HG03342 (cell line): ENCODE data around the gene LRRN2.

Experiments used
- ATAC-seq: cut with Tn5 transposase; IDR thresholded peaks from one replicate; pipeline ENCODE4 v1.9.1; 2021; ENCODE audit warnings: mild to moderate bottlenecking, moderate library complexity; ENCODE audit not compliant: unreplicated experiment

The LRRN2 gene

DNA sequence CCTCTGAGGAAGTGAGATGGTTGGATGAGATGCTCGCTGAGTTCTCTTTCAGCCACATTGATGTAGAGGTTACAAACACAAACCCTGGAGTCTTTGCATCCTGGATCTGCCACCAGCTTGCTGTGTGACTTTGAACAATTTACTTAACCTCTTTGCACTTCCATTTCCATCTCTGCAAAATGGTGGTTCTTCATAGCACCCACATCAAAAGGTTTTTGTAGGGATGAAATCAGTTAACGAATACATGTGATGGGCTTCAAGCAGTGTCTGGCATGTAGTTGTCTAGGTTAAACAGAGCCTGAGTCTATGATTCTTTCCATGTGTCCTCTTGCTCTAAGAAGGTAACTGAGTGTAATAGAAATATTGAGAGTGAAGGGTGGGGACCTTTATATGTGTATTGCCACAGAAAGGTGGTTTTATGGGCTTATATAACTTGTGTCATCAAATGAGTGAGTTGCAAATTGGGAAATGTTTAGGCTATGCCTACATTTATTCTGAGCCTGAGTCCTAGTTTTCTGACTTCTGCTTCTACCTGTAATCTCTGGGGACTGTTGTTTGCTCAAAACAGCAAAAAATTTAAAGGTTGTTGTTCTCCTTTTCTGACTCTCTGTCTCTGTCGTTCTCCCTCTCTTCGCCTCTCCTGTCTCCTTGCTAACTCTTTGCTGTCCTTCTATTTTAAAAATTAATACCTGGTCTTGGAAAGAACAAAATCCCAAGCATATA is 27.3 kb upstream of the LRRN2 start:
- ATAC-seq: no peak

DNA sequence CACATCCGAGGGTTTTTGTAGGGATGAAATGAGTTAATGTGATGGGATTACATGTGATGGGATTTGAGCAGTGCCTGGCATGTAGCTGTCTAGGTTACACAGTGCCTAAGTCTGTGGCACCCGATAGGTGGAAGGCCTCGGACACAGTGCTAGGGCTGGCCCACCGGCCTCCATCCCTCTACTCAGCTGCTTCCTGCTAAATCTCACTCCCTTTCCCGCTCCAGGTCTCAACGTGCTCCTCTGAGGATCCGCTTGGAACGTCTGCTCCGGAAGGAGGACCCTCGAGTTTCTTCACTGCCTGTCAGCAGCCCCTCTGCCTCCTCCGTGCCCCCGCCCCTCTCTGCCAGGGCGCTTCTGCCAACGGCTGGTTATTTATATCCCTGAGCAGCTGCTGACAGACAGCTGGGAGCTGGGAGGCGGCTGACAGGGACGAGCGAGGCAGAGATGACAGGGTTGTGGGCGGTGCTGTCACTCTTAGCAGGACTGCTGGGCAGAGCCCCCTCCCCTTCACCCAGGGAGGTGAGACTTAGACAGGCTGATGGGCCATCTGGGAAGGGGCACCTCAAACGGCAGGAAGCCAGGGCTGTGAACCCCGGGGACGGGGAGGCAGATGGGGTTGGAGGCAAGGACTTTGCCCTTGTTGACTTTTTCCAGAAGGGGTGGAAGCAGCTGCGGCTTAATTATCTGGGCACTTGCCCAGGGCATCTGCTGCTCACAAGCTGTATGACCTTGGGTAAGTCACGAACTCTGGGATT is 26.6 kb upstream of the LRRN2 start:
- no peak for ATAC-seq

DNA sequence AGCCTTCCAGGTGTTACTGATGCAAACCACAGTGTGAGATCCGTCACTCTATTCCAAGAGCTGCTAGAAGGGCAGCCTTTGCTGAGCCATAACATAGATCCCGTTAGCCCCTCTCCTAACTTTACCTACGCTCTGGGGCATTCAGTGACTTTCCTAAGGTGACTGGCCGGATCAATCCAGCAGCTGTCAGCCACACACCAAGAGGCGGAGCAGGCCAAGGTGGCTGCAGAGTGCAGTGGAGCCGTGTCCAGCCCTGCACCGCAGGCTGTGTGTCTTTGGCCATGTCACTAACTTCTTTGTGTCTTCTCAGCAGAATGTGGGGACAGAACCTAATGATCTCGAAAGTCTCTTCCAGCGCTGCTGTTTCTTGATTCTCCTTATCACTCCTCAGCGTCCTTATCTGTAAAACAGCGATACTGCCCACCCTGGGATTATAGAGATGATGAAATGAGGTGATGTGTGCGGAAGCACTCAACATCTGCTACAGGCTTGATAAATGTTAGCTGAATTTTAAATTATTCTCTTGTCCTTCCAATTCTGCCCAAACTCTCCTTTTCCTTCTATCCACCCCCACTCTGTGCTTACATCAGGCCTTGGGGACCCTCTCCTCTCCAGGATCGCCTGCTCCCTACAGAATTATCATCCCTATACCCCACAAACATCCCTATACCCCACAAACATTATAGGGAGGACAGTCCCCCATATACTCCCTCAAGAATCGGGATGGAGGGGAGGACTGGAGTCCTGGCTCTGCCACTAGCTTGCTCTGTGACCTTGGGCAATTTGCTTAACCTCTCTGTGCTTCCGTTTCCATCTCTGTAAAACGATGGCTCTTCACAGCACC is 25.8 kb upstream of the LRRN2 start:
- no peak for ATAC-seq

DNA sequence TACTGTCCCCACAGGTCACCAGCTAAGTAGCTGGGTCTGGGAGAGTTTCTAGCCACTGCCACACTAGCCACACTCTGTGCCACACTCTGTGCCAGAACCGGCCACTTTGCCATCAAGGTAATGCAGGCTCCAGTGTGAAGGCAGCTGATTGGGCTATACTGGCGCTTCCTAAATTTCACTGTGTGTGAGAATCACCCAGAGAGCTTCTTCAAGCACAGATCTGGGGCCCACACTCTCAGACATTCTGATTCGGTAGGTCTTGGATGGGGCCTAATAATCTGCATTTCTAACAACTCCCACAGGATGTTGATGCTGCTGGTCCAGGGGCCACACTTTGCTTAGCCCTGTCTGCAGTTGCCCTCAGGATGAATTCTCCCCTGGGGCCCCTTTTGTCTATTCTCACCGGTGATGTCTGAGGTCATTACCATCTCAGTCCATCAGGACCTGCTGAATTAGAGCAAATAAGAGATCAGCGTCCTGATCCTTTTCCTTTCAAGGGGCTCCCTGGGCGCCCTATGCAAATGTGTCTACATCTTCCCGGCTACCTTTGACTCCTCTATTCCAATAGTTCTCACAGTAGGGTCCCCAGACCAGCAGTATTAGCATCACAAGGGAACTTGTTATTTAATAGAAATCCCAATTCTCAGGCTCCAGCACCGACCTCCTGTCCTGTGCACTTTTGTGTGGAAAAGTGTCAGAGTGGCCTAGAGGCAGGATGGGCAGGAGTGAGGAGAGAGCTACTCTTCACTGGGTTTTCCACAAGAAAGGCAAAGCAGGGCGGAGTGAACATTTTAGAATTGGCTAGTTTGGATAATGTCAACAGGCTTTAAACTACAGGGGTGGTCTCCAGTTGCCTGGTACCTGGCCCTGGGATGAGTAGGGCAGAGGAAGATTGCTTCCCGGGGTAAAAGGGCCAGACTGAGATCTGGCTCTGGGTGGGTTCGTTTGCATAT is 24.7 kb upstream of the LRRN2 start:
- ATAC-seq: no peak

DNA sequence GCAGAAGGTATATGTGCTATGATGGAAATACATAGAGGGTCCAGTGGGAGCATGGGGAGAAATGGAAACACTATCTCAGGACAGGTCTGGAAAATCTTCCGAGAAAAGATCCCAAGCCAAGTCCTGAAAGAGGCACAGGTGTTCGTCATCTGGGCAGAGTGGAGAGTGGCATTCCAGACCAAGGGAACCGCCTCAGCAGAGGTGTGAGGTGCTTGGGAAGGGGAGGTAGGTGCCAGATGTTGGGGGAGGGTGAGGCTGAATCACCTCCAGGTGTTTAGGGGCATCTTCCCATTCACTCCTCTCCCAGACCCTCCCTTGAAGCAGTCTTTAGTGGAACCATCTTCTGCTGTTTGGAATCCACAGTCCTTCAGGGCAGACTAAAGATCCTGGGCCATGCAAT is 23.5 kb upstream of the LRRN2 start:
- ATAC-seq: no peak

DNA sequence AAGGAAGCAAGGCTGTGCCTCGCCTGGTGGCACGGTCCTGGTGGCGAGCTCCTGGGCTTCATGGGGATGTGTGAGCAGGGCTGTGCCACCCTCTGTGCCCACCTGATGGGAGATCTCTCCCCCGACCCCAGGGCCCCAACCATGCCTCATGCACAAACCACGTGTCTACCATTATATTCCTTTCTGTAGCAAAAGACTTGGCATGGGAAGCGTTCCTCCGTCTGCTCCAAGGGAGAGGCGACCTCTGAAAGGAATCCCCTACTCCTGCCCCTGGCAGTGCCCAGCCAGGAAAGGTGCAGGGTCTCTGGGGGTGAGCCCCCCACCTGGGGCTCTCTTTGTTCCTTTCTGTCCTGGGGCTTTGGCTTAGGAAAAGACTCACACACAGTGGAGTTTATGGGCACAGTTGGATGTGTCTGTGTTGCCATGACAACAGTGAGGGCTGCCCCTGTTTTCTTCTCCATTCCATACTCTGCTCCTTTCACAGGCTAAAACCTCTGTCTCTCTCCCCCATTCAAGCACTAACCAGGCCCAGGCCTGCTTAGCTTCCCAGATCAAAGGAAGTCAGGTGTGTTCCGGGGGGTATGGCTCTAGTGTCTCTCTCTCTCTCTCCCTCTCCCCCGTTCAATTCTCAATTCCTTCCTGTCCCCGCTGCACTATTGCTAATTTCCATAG is 21.4 kb upstream of the LRRN2 start:
- no peak for ATAC-seq

DNA sequence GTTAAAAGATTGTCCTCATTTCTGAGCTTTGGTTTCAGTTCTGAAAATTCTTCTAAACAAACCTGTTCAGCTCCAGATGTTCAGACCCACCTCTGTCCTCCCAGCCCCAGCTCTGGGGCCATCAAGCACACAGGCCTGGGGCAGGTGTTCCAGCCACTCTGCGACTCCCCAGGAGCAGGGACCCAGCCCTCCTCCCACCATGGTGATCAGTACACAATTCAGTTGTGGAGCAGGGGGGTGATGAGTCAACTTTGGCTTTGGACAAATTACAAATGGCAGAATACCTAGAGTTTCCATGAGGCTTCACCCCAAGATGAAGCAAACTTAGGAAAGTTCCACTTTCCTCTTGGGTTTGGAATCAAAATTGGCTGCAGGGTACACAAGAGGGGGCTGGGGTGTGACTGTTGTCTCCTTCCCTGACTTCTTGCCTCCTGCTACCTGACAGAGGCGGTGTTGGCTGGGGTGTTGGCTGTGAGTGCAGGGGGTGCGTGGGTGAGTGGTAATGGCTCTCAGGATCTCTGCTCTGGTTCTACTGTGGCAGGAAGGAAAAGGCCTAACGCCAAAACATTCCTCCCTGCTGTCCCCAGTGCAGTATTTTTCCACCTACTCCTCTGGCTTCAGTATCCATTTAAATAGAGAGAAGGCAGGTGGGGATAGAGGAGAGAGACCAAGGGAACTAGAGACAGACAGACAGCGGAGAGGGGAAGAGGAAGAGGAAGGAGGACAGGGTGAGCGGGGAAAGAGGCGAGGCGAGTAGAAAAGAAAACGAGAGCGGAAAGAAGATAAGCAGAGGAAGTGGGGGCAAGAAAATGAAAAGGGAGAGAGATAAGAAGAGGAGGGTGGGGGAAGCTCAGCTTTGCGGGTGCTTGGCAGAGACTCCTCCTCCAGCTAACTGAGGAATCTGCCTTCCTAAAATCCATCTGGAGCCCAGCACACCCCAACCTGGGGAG is 20.6 kb upstream of the LRRN2 start:
- ATAC-seq: no peak

DNA sequence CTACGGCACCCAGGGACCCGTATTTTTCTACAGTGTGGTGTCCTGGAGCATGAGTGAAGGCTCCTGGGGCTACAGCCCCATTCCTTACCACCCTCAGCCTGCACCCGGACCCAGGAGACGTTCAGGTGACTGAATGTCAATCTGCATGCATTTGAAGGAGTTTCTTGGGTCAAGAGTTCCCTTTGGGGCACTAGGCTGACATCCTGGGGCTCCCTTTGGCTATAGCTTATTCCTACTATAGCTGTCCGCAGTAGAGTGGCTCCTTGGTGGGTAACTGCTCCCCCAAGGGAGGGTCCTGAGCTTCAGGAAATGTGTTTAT is 19.9 kb upstream of the LRRN2 start:
- no peak for ATAC-seq

DNA sequence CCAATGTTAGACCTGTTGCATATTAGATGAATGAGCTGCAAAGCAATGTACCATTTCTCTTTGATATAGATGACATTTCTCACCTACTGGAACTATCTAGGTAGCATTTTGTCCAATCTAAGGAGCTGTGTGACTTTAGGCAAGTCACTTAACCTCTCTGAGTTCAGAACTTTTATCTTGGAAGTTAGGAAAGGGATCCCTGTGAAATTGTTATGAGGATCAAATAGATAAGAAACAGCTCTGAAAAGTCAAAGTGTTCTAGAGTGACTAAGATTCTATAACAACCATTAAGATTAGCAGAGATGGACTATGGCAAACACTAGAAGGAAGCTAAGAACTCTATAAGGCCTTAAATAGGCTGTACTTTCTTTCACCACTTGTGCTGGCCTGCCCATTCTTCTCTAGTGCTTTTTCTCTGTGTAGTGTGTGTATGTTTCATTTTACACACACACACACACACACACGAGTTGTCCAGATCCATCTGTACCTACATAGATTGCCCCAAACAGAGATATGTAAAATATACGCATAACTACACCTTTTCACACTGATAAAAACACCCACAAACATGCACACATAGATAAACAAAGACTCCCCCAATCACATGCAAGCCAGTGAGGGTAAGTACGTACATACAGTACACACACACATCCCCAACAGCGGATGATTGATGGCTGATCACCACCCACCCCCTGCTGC is 19.4 kb upstream of the LRRN2 start:
- ATAC-seq: no peak

DNA sequence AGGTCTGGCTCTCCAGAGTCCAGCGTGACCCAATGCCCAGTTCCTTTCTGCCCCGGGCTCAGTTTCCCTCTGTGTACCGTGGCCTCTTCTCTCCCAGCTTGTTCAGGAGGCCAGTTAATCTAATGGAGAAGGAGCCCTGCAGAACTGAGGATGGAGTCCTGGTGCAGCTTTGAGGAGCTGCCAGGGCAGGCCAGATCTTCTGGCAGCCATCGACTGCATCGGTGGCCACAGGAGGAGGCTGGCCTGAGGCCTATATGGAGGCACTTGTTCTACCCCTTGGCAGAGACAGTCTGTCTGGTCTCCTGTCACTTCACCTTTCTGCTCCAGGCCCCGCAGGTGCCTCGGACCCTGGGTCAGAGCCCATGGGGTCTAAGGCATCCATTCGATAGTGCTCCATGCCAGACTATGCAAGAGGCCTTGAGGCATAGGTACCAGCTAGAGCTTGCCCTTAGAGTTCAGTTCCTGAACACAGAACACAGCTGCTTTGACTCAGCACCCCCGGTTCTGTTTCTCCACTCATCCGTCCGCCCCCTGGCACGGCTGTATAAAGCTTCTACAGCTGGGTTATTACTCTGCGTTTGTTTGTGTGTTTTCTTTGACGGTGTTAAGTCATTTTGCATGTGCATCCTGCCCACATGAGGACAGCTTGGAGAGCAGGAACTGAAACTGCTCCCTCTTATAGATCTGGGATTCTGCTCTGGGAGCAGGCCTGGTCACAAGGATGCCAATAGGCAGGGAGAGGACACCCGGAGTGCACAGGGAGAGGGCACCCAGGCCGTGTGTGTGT is 18.5 kb upstream of the LRRN2 start:
- no peak for ATAC-seq

DNA sequence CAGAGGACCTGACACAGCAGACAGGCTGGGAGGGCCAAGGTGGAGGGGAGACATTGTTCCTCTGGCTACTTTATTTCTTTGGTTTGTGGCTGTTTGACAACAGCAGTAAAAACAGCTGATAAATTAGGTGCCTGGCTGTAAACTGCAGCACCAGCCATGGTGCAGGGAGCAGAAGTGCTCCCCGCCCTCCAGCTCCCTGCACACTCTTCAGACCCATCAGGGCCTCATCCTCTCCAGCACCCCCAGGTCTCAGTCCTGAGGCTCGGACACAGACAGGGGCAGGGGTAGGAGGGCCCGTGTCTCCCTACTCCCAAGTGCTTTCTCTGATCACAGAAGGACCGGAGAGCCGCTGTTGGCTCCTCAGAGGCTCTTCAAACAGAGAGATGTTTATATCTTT is 17.7 kb upstream of the LRRN2 start:
- no peak for ATAC-seq

DNA sequence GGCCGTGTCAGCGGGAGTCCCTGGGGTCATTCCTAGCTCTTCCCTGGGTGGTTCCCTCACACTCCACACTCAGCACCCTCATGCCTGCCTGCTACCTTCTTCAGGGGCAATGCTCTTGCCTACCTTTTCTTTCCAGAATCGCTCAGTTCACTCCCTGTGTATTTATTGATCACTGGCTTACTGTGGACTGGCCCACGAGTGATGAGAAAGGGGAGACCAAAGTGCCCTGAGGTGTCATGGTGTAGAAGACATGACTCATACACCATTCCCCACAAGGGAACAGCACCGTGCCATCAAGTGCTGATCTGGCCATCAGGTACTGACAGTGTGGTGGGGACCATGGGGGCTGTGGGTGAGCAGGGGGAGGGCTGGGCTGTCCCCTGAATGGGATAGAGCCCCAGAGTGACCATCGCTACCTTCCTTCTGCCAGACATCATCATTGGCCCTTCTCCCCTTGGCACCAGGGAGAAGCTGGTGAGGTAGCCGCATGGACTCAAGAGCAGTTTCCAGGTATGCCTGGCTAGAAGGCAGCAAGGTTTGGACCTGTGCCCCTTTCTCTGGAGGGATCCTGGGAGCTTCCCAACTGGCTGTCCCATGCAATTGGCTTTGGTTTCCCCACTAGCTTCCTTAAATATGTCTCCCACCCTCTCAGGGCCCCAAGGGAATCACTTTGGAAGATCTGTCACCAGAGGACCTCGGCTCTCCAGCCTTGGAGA is 17.2 kb upstream of the LRRN2 start:
- no peak for ATAC-seq

DNA sequence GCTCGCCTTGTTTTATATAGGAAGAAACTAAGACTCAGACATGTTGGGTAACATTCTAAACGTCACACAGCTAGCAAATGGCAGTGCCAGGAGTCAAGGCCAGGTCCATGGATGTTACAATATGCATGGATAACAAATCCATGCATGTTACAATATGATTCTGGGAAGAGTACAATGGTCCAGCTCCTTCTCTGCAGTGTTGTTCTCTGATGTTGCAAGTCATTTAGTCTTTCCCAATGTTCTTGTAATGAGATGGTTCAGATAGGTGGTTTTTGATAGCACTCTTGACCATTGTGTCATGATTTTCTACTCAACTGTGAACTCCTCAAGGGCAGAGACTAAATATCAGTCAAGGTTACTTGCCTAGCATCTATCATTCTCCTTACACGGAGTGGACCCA is 15.7 kb upstream of the LRRN2 start:
- ATAC-seq: no peak

DNA sequence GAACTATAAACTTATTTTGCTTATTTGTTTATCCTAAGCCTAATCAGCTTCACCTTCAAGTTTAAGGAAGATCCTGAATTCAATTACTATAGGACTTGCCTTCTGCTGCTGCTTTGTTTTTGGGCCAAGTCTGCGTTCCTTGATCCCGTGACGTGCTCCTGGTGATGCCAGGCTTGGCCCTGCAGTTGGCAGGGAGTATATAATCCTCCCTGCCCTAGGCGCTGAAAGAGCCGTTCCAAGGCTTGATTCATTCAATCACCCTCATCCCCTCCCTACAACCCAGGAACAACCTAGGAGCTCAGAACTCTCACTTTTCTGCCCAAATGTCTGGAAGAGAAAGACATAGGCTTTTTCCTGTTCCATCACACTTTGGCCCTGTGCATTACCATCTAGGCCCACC is 12.4 kb upstream of the LRRN2 start:
- ATAC-seq: no peak

DNA sequence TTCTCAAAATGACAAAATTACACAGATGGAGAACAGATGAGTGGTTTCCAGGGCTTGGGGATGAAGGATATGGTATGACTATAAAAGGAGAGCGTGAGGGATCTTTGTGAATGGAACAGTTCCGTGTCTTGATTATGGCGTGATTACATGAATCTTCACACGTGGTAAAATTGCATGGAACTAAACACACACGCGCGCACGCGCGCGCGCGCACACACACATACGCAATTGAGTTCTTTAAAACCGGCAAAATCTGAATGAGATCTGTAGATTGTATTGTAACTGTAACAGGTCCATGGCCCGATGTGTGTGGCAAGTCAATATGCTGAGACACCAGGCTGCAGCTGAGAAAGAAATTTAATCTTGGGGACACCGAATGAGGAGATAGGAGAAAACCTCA is 11.1 kb upstream of the LRRN2 start:
- ATAC-seq: no peak

DNA sequence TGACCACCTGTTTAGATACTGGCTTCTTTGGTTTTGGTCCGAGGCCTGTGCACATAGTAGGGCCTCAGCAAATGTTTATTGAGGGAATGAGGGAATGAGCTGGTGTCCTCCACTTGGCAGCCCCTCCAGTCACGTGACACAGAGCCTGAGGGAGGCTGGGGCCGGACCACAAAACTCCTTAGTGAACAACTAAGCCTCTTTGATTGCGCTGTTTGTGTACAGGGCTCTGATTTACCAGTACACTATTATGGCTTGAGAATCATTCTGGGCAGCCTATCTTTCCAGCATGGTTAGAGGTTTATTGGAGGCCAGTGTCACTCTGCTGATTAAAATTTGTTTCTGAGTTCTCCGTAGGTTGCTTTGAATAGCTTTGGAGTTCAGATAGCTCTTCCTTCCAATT is 10.2 kb upstream of the LRRN2 start:
- no peak for ATAC-seq

DNA sequence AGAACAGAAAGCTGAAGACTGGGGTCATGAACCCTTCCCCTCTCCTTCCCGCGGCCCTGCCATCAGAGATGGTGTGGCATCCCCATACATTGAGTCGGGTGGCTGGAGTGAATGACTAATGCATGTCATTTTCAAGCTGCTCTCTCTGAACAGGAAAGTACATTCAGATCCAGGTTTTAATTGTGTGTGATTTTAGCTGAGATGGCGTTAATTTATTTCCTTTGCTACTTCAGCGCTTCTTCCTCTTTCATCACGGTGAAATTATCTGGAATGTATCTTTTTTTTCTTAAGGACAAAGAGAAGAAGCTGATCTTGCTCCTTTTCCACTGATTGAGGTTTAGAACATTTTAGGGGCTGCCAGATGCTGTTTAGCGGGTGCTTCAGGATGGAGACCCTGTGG is 8.6 kb upstream of the LRRN2 start:
- ATAC-seq: no peak
